Effector memory CD8-positive, alpha-beta T cell (primary cell): Measurements from ENCODE around the gene DLG5.

ENCODE experiments used
- ATAC-seq: fragments of 150-1000 bp; cut with Tn5 transposase; replicated peaks from 2 replicates; pipeline ENCODE4 v1.10.0; 2021; ENCODE audit warnings: mild to moderate bottlenecking, moderate library complexity
- DNase-seq, 3 experiments: peaks; one replicate each; pipeline ENCODE4 v3.0.0; 2021
- H3K27ac Mint-ChIP-seq, 2 donors: one replicate each; pipeline ENCODE4 v1.8.0; 2022; ENCODE audit warnings: mild to moderate bottlenecking in 2 of 2, mixed read lengths in 2 of 2, moderate library complexity in 2 of 2
- H3K27me3 Mint-ChIP-seq, 2 donors: one replicate each; pipeline ENCODE4 v1.8.0; 2022; ENCODE audit warnings: mixed read lengths in 2 of 2
- H3K36me3 Mint-ChIP-seq: one replicate; pipeline ENCODE4 v1.8.0; 2022; ENCODE audit warnings: mild to moderate bottlenecking, moderate library complexity, mixed read lengths; ENCODE audit not compliant: insufficient read depth
- H3K4me1 Mint-ChIP-seq, 2 donors: one replicate each; pipeline ENCODE4 v1.8.0; 2022; ENCODE audit warnings: low read depth in 2 of 2, mixed read lengths in 2 of 2
- H3K4me3 Mint-ChIP-seq, 2 donors: one replicate each; pipeline ENCODE4 v1.8.0; 2022; ENCODE audit warnings: mild to moderate bottlenecking in 2 of 2, mixed read lengths in 2 of 2, moderate library complexity in 2 of 2
- H3K9me3 Mint-ChIP-seq, 2 donors: one replicate each; pipeline ENCODE4 v1.8.0; 2022; ENCODE audit warnings: mixed read lengths in 2 of 2

Gene DLG5

DNA sequence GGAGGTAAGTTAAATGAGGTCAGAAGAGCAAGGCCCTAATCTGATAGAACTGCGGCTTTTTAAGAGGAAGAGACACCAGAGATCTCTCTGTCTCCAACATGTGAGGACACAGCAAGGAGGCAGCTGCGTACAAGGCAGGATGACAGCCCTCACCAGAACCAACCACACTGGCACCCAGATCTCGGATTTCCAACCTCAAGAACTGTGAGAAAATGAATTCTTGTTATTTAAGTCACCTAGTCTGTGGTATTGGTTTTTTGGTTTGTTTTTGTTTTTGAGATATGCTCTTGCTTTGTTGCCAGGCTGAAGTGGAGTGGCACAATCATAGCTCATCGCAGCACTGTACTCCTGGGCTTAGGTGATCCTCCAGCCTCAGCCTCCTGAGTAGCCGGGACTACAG, 127.2 kb downstream of the DLG5 start:
- DNase-seq (peak in 2 of 3 experiments; percentile 50 to 51), ATAC-seq (peak; percentile 67)
- no peaks in the 10 kb centered on the region for H3K9me3 Mint-ChIP-seq
- H3K4me1 Mint-ChIP-seq, result peaks cover 17 to 34% of the 10 kb centered on the region in 2 donors
- H3K27ac Mint-ChIP-seq, result peak overlapping the region; percentile 52 to 94
- peaks cover 32% of the 10 kb centered on the region for H3K36me3 Mint-ChIP-seq
- H3K27me3 Mint-ChIP-seq, result no peaks in the 10 kb centered on the region
- H3K4me3 Mint-ChIP-seq, result peak overlapping the region in 1 of 2 donors; percentile 67

DNA sequence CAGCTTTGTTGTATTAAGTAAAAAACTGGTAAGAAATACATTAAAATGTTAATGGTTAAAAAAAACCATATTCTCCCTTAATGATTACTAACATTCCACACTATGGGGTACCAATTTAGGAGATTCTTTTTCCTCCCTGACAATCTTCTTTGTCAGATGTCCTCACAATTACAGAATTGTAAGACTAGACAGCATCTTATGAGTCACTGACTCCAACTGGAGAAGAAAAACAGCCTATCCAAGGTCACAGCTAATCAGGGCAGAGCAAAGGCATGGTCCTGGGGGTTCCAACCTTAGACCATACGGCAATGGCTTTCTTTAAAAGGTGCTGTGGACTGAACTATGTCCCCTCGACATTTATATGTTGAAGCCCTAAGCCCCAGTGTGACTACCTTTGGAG, 127.6 kb downstream of the DLG5 start:
- H3K27ac Mint-ChIP-seq, result peak overlapping the region in 1 of 2 donors; percentile 94
- peaks cover 32% of the 10 kb centered on the region for H3K36me3 Mint-ChIP-seq
- H3K4me1 Mint-ChIP-seq, result peaks cover 17 to 34% of the 10 kb centered on the region in 2 donors
- no peaks in the 10 kb centered on the region for H3K9me3 Mint-ChIP-seq
- H3K4me3 Mint-ChIP-seq, result peak overlapping the region in 1 of 2 donors; percentile 67
- DNase-seq (no peak), ATAC-seq (no peak)
- no peaks in the 10 kb centered on the region for H3K27me3 Mint-ChIP-seq

DNA sequence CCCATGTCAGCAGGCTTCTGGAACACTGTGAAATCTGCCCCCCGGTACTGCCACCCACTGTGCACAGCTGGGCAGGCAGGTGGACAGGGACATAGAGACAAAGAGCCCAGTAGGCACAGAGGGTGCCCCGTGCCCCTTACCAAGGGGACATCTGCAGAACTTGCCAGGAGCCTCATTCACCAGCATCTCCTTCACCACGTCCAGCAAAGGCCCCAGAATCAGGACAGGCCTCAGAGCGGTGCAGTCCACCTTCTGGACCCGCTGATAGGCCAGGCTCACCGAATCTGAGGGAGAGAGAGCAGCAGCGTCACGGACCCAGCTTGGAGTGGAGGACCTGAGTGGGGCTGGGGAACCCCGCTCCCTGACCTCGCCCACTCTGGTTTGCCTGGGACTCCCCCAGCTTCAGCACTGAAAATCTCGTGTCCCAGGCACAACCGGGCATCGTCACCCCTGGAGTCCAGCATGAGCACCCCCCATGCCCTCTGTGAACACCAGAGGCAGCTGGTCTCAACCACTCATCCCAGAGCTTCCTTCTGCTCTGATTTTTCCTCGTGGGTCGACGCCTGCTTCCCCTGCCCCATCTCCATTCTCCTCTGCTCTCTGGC, 130.1 kb downstream of the DLG5 start:
- Mint-ChIP-seq H3K4me3 (no peak overlapping the region), H3K27ac (peak overlapping the region in 1 of 2 donors; percentile 12), H3K27me3 (no peaks in the 10 kb centered on the region), H3K4me1 (peaks cover 6 to 25% of the 10 kb centered on the region in 2 donors), H3K9me3 (no peaks in the 10 kb centered on the region), H3K36me3 (peaks cover 21% of the 10 kb centered on the region)
- DNase-seq (no peak), ATAC-seq (no peak)

DNA sequence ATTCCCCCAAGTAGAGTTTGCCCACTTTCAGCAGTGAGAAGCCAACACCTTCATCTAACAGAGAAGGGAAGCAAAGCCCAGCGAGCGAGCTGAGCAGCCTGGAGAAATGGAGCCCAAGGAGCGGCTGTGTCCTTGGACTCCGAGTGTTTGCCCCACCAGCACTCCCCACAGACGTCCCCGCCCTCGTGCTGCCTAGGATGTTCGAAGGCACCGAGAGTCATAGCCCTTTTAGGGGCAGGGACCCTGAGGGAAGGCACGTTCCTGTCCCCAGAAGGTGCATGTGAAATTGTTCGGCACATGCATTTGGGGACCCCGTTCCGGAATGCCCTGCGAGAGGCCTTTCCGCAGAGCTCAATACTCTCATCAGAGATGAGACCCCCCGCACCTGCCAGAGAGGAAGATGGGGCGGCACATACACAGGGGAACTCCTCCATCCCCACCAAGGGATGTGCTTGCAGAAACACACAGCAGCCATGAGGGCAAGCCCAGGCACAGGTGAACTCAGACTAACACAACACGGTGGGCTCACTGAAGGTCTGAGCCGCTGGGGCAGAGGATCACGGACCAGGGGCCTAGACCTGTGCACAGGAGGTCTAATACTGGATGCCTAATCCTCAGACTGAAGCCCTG, 131.0 kb downstream of the DLG5 start:
- Mint-ChIP-seq H3K4me1 (peaks cover 0 to 21% of the 10 kb centered on the region in 2 donors), H3K4me3 (no peak overlapping the region), H3K36me3 (peaks cover 20% of the 10 kb centered on the region), H3K9me3 (no peaks in the 10 kb centered on the region), H3K27ac (no peak overlapping the region), H3K27me3 (no peaks in the 10 kb centered on the region)
- DNase-seq (no peak), ATAC-seq (no peak)

DNA sequence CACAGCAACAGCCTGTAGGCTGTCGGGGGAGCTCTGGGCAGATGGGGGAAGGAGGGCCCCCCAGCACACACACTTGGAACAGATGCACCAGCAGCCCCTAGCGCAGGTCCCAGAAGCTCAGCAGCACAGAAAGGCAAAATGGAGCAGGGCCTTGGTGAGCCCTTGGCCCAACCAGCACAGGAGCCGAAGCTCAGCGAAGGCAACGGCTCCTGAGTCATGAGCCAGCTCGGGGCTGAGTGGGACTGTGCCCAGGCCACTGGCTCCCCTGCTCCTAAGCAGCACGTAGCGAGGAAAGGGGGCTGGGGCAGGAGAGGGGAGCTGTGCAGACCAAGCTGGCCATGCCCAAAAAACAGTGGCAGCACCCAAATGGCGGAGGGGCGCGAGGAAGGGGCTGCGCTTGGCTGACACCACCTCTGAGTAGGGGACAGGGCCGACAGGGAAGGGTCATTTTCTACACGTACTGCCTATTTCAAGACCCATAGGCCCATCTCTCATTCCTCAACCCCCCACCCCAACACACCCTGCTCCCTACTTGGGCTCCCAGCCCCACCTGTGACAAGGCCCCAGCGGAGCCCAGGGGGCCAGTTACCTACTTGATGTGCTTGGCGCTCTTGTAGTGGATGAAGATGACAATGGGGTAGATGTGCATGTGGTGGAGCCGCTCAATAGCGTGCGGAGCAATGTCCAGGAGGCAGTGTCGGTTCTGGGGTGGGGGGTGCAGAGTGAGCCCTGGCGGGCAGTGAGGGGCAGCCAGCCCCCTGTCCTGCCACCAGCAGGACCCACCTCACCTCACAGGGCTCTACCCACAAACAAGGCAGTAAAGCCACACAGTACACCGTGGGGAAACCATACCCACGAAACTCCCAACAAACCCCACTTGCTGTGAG, 132.1 kb downstream of the DLG5 start:
- Mint-ChIP-seq H3K4me1 (peaks cover 0 to 22% of the 10 kb centered on the region in 2 donors), H3K27me3 (no peaks in the 10 kb centered on the region), H3K9me3 (no peaks in the 10 kb centered on the region), H3K36me3 (peaks cover 15% of the 10 kb centered on the region), H3K27ac (no peak overlapping the region), H3K4me3 (no peak overlapping the region)
- no peak for DNase-seq
- ATAC-seq, result no peak

DNA sequence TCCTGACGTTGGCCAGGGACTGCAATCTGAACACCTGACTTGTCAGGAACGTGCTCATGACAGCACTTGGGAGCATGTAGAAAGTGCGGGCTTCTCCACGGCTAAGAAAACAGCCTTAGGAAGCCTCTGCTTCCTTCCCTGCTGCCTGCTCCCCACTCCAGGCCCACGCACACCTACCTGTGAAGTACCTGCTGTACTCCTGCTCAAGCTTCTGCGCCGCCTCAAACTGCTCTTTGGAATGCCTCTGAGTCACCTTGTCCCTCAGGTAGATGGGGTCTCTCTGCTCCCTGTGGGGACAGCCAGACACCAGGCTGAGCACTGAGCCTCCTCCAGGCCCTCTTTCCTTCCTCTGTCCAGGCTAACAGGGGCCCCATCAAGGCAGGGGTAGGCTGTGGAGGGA, 132.7 kb downstream of the DLG5 start:
- H3K27ac Mint-ChIP-seq, result no peak overlapping the region
- H3K27me3 Mint-ChIP-seq, result no peaks in the 10 kb centered on the region
- H3K36me3 Mint-ChIP-seq, result peaks cover 11% of the 10 kb centered on the region
- H3K4me1 Mint-ChIP-seq, result peaks cover 0 to 21% of the 10 kb centered on the region in 2 donors
- ATAC-seq, result no peak
- no peak overlapping the region for H3K4me3 Mint-ChIP-seq
- no peaks in the 10 kb centered on the region for H3K9me3 Mint-ChIP-seq
- DNase-seq, result no peak

DNA sequence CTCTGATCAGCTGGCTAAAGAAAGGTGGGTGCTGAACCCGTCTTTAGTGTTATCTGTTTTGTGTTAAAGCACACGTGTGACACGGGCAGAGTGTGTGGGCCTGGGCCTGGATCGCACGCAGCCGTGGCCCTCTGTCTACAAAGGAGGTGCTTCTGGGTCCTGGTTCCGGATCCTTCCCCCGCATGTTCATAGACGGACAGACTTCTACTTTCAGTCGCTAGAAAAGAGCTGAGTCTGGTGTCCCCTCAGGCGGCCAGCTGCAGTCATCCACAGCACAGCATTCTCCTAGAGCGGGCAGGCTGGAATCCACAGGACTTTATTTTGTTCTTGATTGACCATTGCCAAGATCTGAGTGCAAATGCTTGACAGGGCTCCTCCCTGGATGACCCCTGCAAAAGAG, 134.4 kb downstream of the DLG5 start:
- Mint-ChIP-seq H3K9me3 (no peaks in the 10 kb centered on the region), H3K4me1 (peaks cover 0 to 13% of the 10 kb centered on the region in 2 donors), H3K4me3 (no peak overlapping the region), H3K36me3 (peaks cover 13% of the 10 kb centered on the region), H3K27me3 (no peaks in the 10 kb centered on the region), H3K27ac (no peak overlapping the region)
- no peak for ATAC-seq
- no peak for DNase-seq

DNA sequence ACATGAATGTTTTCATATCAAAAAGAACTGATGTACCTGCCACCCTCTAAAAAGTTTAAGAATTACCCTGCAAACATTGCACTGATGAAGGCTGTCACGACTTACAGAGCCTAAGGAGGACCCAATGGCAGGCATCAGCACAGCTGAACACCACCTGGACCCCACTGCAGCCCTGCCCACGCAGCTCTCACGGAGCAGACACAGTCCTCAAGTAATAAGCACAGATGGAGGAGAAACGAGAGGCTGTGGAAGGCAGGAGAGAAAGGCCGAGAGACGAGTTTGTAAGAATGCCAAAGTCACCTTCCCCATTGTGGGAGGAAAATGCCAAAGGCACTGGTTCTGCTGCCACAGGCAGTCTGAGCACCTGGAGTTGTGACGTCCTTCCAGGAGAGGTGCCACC, 135.0 kb downstream of the DLG5 start:
- ATAC-seq (no peak), DNase-seq (no peak)
- H3K4me1 Mint-ChIP-seq, result peaks cover 0 to 10% of the 10 kb centered on the region in 2 donors
- no peaks in the 10 kb centered on the region for H3K27me3 Mint-ChIP-seq
- H3K36me3 Mint-ChIP-seq, result peaks cover 10% of the 10 kb centered on the region
- no peak overlapping the region for H3K4me3 Mint-ChIP-seq
- H3K27ac Mint-ChIP-seq, result no peak overlapping the region
- no peaks in the 10 kb centered on the region for H3K9me3 Mint-ChIP-seq

DNA sequence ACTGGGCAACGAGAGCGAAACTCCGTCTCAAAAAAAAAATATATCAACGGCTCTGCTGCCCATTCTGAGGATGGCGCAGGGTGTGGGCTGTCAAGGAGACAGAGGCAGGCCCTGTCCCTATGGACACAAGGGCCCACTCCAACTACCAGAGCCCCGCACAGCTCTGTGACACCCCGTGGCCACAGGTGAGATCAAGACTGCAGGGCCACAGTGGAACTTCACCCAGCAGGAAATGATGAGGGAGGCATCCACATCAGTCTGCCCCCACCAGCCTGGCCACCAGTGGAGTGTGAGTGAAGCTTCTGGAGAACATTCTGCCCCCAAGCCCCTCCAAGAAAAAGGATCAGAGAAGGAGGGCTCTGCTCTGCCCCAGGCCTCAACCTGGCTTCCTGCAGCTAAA, 136.7 kb downstream of the DLG5 start:
- H3K9me3 Mint-ChIP-seq, result no peaks in the 10 kb centered on the region
- H3K4me1 Mint-ChIP-seq, result peaks cover 0 to 10% of the 10 kb centered on the region in 2 donors
- H3K4me3 Mint-ChIP-seq, result no peak overlapping the region
- peak overlapping the region in 1 of 2 donors; percentile 38 for H3K27ac Mint-ChIP-seq
- no peaks in the 10 kb centered on the region for H3K27me3 Mint-ChIP-seq
- no peak for ATAC-seq
- DNase-seq, result no peak
- H3K36me3 Mint-ChIP-seq, result peaks cover 10% of the 10 kb centered on the region

DNA sequence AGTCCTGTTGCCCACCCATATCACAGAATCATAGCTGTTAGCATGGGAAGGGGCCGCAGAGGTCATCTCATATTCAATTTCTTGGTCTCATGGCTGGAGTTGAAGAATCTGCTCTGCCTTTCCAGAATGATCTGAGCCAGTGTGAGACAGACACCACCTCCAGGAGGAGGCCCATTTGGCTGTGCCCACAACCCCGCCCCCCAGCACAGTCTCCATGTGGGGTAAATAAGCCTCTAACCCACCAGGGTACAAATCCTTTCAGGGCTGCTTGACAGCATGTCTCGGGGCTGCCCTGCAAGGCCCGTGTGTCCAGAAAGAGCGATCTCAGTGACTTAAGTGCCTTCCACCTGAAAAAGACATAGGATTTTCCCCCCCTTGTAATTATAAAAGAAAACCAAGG, 137.5 kb downstream of the DLG5 start:
- H3K9me3 Mint-ChIP-seq, result no peaks in the 10 kb centered on the region
- peaks cover 0 to 10% of the 10 kb centered on the region in 2 donors for H3K4me1 Mint-ChIP-seq
- H3K36me3 Mint-ChIP-seq, result peaks cover 10% of the 10 kb centered on the region
- no peak overlapping the region for H3K4me3 Mint-ChIP-seq
- no peaks in the 10 kb centered on the region for H3K27me3 Mint-ChIP-seq
- H3K27ac Mint-ChIP-seq, result peak overlapping the region in 1 of 2 donors; percentile 38
- ATAC-seq (no peak), DNase-seq (no peak)

DNA sequence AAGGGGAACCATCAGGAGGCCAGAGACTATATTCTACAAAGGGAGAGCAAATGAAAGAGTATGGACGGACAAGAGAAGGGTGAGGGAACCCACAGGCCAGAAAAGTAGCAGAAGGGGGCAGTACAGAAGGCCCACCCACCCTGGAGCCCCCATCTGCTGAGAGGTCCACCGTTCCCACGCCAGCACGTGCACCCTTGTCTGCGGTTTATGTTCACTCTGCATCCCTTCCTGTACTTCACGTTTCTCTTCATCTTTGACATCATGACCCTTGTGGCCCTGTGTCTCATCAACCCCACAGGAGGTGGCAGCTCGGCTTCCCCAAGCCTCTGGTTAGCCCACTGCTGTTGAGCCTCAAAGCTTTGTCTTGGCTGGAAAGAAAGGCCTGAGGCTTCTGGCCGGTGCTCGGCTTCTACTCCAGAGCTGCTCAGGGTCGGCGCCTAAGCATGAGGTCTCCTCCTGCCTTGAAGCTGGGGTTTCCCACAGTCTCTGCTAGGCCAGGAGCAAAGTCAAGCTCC, 138.0 kb downstream of the DLG5 start:
- H3K4me1 Mint-ChIP-seq, result peaks cover 0 to 10% of the 10 kb centered on the region in 2 donors
- no peak overlapping the region for H3K4me3 Mint-ChIP-seq
- peak overlapping the region in 1 of 2 donors; percentile 38 for H3K27ac Mint-ChIP-seq
- DNase-seq (no peak), ATAC-seq (no peak)
- H3K9me3 Mint-ChIP-seq, result no peaks in the 10 kb centered on the region
- peaks cover 10% of the 10 kb centered on the region for H3K36me3 Mint-ChIP-seq
- no peaks in the 10 kb centered on the region for H3K27me3 Mint-ChIP-seq

DNA sequence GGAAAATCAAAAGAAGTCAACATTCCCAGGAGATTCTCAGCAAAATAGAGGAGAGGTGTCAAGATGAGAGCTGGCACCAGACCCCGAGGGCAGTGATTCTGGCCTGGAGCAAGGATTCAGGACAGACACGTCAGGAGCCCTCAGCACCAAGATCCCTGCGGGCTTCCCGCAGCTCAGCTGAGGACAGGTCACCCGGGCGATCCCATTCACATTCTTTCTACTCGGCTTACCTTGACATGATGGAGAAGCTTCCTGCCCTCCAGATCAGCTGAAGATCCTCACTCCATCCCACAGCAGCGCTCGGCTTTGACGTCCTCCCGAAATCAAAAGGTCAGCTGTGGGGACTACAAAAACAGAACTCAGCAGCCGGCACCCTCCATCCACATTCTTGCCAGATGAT, 139.1 kb downstream of the DLG5 start:
- no peak for DNase-seq
- Mint-ChIP-seq H3K27ac (no peak overlapping the region), H3K4me3 (no peak overlapping the region), H3K4me1 (peaks cover 0 to 10% of the 10 kb centered on the region in 2 donors), H3K9me3 (no peaks in the 10 kb centered on the region), H3K27me3 (no peaks in the 10 kb centered on the region), H3K36me3 (peaks cover 6% of the 10 kb centered on the region)
- ATAC-seq, result no peak

DNA sequence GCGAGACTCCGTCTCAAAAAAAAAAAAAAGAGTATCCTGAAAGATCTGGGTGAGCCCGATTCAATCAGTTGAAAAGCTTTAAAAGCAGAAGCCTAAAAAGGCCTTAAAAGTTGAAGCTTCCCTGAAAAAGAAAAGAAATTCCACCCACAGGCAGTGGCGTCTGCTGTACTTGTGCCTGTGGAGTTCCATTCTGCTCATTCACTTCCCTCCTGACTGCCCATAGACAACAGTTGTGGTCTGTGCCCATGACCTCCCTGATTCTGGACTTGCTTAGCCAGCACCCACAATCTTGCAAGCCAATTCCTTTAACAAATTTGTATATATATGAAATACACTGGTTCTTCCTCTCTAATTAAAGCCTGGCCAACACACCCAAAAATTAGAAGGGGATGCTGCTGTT, 141.7 kb downstream of the DLG5 start:
- no peak for ATAC-seq
- Mint-ChIP-seq H3K4me1 (peaks cover 0 to 3% of the 10 kb centered on the region in 2 donors), H3K27ac (peak overlapping the region in 1 of 2 donors; percentile 17), H3K9me3 (no peaks in the 10 kb centered on the region), H3K4me3 (no peak overlapping the region), H3K27me3 (no peaks in the 10 kb centered on the region), H3K36me3 (peaks cover 14% of the 10 kb centered on the region)
- DNase-seq, result no peak
